Left colon (tissue), 2 donors: Measurements from ENCODE around the gene RYR3. TPM values are rescaled to one million over a fixed set of nuclear protein-coding genes. Genes with fewer than 3 reads are reported as not detected.
"Not testable (repeated sequence)": the region's sequence is repeated elsewhere in the genome, so short reads cannot be mapped to it uniquely, and the experiment has no call there.

Experiments used
- ATAC-seq: fragments of 200-7000 bp; cut with Tn5 transposase; one replicate; pipeline ENCODE4 v1.9.1; 2020; ENCODE audit warnings: mild to moderate bottlenecking, moderate library complexity
- DNase-seq, 2 donors: peaks; one replicate each; pipeline ENCODE4 v3.0.0-alpha.2; 2020
- intact Hi-C, 2 donors: fragments of 100-400 bp; cut with DNase I in 1 of 2; cut with micrococcal nuclease in 1 of 2; formaldehyde crosslinking; loops; one replicate each; pipeline versions ENCODE4 v1.11.2 to v1.14.0; 2022; cut with DNase I, micrococcal nuclease
- total RNA-seq, 2 donors: library from RNA; stranded (reverse); fragmentation: NEBNext Ultra II Directional; extraction: Animal tissue kit (Norgen Biotek cat#: 25700); gene quantifications; one replicate each; pipeline ENCODE4 v1.2.1, GENCODE V29; 2021
- donor health status: DM: no; HTN: no; CAD: no.
- donor health status: DM: yes; HTN: yes; CAD: no.

The RYR3 gene
- total RNA-seq, 2 donors from 2014 or later, result 0.27 to 2.2 TPM

GRCh38 chr15:33598382-33598781 is 287.6 kb downstream of the RYR3 start:
- intact Hi-C loops, ATAC-seq, DNase-seq: not testable (repeated sequence)

GRCh38 chr15:33600212-33600611 is 289.4 kb downstream of the RYR3 start:
- DNase-seq (no peak), ATAC-seq (no peak)
- intact Hi-C loops, result loop anchor here in 1 of 2 donors (10.0 kb wide), 1 partner anchor 305 kb away; no protein-coding TSS in a partner anchor

- DNase-seq (no peak), ATAC-seq (no peak)
- intact Hi-C loops, result loop anchor here in 1 of 2 donors (10.0 kb wide), 1 partner anchor 307 kb away; no protein-coding TSS in a partner anchor
Measured at GRCh38 chr15:33601461-33601860, 290.7 kb downstream of the RYR3 start.

GRCh38 chr15:33608714-33609113 is 297.9 kb downstream of the RYR3 start:
- intact Hi-C loops, result loop anchor here in 1 of 2 donors (10.0 kb wide), 1 partner anchor 314 kb away; no protein-coding TSS in a partner anchor
- ATAC-seq (no peak), DNase-seq (no peak)

- ATAC-seq (no peak), DNase-seq (no peak)
- intact Hi-C loops, result no loop called here
Measured at GRCh38 chr15:33612721-33613304, 302.0 kb downstream of the RYR3 start.

GRCh38 chr15:33616475-33616874 is 305.7 kb downstream of the RYR3 start:
- no peak for ATAC-seq
- intact Hi-C loops, result no loop called here
- no peak for DNase-seq

- ATAC-seq (no peak), DNase-seq (no peak)
- intact Hi-C loops, result no loop called here
Measured at GRCh38 chr15:33618350-33618749, 307.6 kb downstream of the RYR3 start.

GRCh38 chr15:33621141-33621540 is 310.4 kb downstream of the RYR3 start:
- ATAC-seq (no peak), DNase-seq (no peak)
- intact Hi-C loops, result no loop called here

GRCh38 chr15:33623010-33623409 is 312.2 kb downstream of the RYR3 start:
- intact Hi-C loops, result no loop called here
- DNase-seq (no peak), ATAC-seq (no peak)

GRCh38 chr15:33624439-33624838 is 313.7 kb downstream of the RYR3 start:
- DNase-seq (no peak), ATAC-seq (no peak)
- intact Hi-C loops, result no loop called here

GRCh38 chr15:33629647-33630046 is 318.9 kb downstream of the RYR3 start:
- intact Hi-C loops, result no loop called here
- DNase-seq (no peak), ATAC-seq (no peak)

- ATAC-seq (no peak), DNase-seq (no peak)
- intact Hi-C loops, result no loop called here
Measured at GRCh38 chr15:33636234-33636633, 325.5 kb downstream of the RYR3 start.

GRCh38 chr15:33636958-33637357 is 326.2 kb downstream of the RYR3 start:
- DNase-seq (peak in 1 of 2 donors; percentile 15), ATAC-seq (peak; percentile 90)
- intact Hi-C loops, result no loop called here

GRCh38 chr15:33638453-33638852 is 327.7 kb downstream of the RYR3 start:
- DNase-seq (no peak), ATAC-seq (no peak)
- intact Hi-C loops, result no loop called here

GRCh38 chr15:33639051-33639450 is 328.3 kb downstream of the RYR3 start:
- DNase-seq (no peak), ATAC-seq (no peak)
- intact Hi-C loops, result no loop called here

GRCh38 chr15:33639456-33639855 is 328.7 kb downstream of the RYR3 start:
- DNase-seq (no peak), ATAC-seq (no peak)
- intact Hi-C loops, result no loop called here

- intact Hi-C loops, result no loop called here
- peak in 1 of 2 donors; percentile 8 for DNase-seq
- ATAC-seq, result peak; percentile 63
Measured at GRCh38 chr15:33639978-33640377, 329.2 kb downstream of the RYR3 start.

- no peak for DNase-seq
- ATAC-seq, result no peak
- intact Hi-C loops, result no loop called here
Measured at GRCh38 chr15:33641069-33641468, 330.3 kb downstream of the RYR3 start.

- ATAC-seq (no peak), DNase-seq (no peak)
- intact Hi-C loops, result no loop called here
Measured at GRCh38 chr15:33644304-33644703, 333.5 kb downstream of the RYR3 start.

GRCh38 chr15:33646744-33647143 is 336.0 kb downstream of the RYR3 start:
- ATAC-seq (no peak), DNase-seq (no peak)
- intact Hi-C loops, result no loop called here
